Endothelial cell of umbilical vein (primary cell): ENCODE measurements around the gene LRP1B.

Experiments used
- EZH2 ChIP-seq: IDR thresholded peaks from 2 replicates; pipeline ENCODE4 v1.6.1; 2012; ENCODE audit warnings: borderline replicate concordance, low read depth, mild to moderate bottlenecking, moderate library complexity, low read length, inconsistent platforms; ENCODE audit not compliant: severe bottlenecking
- MYC ChIP-seq: IDR thresholded peaks from one replicate; pipeline ENCODE4 v1.6.1; 2011; ENCODE audit warnings: mild to moderate bottlenecking, low read depth, low read length
- POLR2A ChIP-seq: IDR thresholded peaks from 2 replicates; pipeline ENCODE4 v1.6.1; 2012; ENCODE audit warnings: low read depth, mild to moderate bottlenecking, control low read depth, low read length
- TF ChIP-seq, protein P1 (sequence below), 2 donors: IDR thresholded peaks; 1 replicate in 1 of 2; 2 replicates in 1 of 2; pipeline ENCODE4 v1.5.1; 2011; ENCODE audit warnings: low read length in 2 of 2, mild to moderate bottlenecking in 2 of 2, moderate library complexity in 2 of 2, control low read depth in 1 of 2, inconsistent platforms in 1 of 2, low read depth in 1 of 2; ENCODE audit not compliant: insufficient read depth in 1 of 2; ENCODE audit errors: extremely low read depth in 1 of 2

DNA sequence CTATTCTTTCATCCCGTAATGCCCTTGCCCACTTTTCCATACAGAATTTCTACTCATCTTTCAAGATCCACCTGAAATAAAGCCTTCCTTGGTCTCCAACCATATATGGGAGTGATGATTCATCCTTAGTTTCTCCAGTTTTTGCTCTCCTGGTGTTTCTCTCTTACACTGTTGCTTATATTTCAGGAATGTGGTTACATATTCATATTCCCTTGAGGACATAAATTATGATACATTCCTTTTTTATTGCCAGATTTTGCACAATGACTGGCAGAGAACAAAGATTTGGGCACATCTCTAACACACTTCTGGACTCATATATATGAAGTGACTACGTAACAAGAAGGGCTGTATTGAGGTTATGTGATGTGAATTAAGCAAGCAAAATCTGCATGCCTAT, 1777.3 kb downstream of the LRP1B start:
- TF ChIP-seq EZH2 (no peak), MYC (no peak), POLR2A (no peak)
- TF ChIP-seq, protein P1, sequence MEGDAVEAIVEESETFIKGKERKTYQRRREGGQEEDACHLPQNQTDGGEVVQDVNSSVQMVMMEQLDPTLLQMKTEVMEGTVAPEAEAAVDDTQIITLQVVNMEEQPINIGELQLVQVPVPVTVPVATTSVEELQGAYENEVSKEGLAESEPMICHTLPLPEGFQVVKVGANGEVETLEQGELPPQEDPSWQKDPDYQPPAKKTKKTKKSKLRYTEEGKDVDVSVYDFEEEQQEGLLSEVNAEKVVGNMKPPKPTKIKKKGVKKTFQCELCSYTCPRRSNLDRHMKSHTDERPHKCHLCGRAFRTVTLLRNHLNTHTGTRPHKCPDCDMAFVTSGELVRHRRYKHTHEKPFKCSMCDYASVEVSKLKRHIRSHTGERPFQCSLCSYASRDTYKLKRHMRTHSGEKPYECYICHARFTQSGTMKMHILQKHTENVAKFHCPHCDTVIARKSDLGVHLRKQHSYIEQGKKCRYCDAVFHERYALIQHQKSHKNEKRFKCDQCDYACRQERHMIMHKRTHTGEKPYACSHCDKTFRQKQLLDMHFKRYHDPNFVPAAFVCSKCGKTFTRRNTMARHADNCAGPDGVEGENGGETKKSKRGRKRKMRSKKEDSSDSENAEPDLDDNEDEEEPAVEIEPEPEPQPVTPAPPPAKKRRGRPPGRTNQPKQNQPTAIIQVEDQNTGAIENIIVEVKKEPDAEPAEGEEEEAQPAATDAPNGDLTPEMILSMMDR (IDR thresholded peaks at IDR 0.05; ENCODE audit: extremely low read depth in 1 of 2, insufficient read depth in 1 of 2, low read depth in 1 of 2, low read length in 2 of 2) = no peak
